GM21717 (cell line): Measurements from ENCODE around the gene XCR1.
"Not testable (repeated sequence)": the region's sequence is repeated elsewhere in the genome, so short reads cannot be mapped to it uniquely, and the experiment has no call there.

Experiments
- ATAC-seq: cut with Tn5 transposase; IDR thresholded peaks from one replicate; pipeline ENCODE4 v1.9.1; 2021; ENCODE audit warnings: mild to moderate bottlenecking, moderate library complexity; ENCODE audit not compliant: unreplicated experiment

The XCR1 gene

DNA sequence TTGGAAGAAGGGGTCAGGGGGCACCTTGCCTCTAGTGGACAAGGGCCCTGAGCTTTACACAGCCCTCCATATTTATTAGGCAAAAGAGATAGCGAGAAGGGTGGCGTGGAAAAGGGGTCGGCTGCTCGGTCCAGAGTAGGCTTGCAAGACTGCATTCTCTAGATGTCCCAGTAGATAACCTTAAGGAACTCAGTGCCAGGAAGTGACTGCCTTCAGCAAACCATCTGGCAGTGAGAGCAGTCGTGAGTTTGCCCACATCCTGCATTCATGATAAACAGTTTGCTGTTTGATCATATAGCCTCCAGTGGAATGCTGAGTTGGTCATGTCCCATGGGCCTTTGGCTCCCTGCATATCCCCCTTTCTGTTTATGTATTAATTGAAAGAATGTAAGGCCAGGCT is 18.9 kb upstream of the XCR1 start:
- ATAC-seq, result not testable (repeated sequence)

DNA sequence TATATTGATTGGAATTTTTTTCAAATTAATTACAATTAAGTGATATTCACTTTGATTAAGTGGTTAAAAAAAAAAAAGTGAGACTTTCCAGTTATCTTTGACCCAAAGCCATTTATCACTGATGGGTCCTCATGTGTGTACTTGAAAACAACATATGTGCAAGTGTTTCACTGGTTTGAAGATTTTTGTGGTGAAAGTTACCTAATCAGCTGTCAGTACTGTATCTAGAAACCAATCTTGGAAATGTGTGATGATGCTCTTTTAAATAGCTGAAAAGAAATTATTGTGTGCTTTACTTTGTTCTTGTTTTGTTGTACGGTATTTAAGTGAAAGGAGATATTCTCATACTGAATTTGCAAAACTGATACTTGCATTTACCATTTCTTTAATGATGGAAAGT is 11.6 kb upstream of the XCR1 start:
- no peak for ATAC-seq

DNA sequence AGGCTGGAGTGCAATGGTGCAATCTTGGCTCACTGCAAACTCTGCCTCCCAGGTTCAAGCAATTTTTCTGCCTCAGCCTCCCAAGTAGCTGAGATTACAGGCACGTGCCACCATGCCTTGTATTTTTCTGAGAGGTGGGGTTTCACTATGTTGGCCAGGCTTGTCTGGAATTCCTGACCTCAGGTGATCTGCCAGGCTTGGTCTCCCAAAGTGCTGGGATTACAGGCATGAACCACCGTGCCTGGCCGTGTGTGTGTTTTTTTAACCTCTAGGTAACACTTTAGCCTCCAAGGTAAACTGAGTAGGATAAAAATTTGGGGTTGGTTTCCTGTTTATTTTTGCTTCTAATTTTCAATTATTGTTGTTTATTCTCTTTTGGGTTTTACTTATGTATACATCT is 10.8 kb upstream of the XCR1 start:
- ATAC-seq, result not testable (repeated sequence)

DNA sequence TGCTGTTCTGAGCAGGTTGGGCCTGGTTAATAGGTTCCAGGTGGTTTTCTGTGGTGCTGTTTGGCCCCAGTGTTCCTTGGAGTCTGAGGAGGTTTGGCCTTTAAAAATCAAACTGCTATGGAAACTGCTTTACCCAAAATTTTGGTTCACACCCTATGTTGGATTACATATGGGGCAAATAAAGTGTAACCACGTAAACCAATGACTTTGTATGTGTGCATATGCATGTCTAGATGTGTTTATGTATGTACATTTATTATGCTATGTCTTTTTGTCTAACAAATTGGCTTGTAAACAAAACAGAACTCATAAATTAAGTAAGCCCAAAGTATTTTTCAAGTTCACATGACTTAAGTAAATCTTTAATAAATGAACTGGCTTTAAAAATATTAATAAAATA is 8.9 kb upstream of the XCR1 start:
- no peak for ATAC-seq

DNA sequence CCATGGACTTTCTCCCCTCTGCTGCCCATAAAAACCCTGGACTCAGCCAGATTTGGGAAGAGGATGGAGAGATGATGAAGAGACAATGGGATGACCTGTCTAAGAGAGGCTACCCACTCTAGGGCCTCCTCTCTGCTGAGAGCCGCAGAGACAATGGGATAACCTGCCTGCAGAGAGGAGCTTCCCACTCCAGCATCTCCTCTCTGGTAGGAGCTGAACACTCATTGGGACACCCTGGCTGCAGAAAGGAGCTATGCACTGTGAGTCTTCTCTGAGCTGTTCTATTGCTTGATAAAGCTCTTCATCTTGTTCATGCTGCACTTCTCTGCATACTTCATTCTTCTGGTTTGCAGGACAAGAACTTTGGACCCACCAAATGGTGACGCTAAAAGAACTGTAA is 4.5 kb upstream of the XCR1 start:
- ATAC-seq, result no peak

DNA sequence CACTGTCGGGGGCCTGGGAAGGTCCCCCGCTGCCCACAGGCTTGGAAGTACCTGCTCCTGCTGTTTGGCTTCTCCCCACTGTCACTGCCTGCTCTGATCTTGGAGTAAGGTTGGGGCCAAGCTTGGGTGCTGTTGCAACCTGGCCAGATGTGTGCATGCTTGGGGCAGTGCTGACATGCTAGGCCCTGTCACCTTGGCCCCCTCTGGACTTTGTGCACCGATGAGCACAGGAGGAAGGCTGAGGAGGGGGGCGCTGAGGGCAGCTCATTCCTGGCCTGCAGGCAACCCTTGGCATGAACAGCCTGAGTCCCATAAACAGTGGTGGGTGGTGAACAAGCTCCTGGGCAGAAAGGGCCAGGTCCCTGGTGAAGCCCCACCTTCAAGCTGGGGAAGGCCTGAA is 4.0 kb upstream of the XCR1 start:
- ATAC-seq, result no peak

DNA sequence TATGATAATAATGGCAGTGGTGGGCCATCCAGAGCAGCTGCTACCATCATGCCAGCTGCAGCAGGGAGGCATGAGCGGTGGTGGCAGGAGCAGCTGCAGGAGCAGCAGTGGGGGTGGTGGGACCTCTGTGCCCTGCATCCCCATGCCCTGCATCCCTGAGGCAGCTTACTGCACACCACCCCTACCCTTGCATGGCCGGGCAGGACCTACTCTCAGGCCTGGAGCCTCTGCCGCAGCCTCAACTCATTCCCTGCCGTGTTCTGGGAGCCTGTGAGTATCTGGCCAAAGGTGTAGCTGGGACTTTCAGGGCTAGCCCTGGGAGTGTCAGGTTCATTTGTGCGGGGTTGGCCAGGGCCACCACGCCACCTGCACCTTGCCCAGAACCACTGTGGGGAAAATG is 3.3 kb upstream of the XCR1 start:
- no peak for ATAC-seq

DNA sequence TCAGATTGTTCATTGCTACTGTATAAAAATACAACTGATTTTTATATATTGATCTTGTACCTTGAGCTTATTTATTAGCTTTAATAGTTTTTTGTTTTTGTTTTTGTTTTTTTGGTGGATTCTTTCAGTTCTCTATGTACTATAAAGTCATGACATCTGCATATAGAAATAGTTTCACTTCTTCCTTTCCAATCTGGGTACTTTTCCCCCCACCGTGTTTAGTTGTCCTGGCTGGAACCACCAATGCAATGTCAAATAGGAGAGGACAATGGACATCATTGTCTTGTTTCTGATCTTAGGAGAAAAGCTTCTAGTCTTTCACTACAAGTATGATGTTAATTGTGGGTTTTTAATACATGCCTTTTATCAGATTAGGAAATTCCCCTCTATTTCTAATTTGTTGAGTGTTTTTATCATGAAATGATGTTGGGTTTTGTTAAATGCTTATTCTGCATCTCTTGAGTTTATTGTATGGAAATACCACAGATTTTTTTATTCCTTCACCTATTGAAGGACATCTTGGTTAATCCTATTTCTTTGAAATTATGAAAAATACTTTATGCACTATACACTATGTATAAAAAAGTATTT is 2.8 kb upstream of the XCR1 start:
- ATAC-seq, result no peak

DNA sequence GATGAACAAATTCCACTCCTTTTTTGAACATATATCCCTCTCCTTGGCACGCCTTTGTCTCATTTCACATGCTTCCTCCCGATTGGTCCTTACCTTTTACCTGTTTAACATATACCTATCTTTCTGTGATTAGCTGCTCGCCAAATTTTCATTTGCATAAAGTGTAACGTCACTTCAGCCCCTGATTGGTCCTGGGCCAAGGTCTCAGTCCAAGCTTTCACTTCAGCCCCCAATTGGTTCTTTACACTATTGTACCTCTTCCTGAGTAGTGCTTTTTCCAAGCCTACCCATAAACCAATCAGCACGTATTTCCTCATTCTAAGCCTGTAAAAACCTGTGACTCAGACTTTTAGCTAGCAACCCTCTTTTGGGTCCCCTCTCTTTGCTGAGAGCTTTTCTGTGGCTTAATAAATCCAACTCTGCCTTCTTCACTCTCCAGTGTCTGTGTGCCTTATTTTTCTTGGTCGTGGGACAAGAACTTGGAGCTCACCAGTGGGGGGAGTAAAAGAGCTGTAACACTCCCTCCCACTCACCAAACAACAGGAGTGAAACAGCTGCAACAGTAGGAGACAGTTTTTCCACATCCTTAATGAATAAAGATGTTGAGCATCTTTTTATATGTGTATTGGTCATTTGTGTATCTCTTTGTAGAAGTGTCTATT is 584 bp upstream of the XCR1 start:
- no peak for ATAC-seq

DNA sequence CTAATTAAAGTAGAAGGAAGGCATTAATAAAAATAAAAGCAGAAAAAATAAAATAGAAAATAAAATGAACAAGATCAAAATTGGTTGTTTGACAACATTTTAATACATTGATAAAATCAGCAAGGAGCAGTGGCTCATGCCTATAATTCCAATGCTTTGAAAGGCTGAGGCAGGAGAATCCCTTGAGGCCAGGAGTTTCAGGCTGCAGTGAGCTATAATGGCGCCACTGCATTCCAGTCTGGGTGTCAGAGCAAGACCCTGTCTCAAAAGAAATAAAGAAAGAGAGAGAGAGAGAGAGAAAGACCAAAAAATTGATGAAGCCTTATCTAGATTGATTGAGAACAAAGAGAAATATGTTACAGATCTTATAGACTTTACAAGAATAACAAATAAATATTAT is 2.1 kb downstream of the XCR1 start:
- no peak for ATAC-seq

DNA sequence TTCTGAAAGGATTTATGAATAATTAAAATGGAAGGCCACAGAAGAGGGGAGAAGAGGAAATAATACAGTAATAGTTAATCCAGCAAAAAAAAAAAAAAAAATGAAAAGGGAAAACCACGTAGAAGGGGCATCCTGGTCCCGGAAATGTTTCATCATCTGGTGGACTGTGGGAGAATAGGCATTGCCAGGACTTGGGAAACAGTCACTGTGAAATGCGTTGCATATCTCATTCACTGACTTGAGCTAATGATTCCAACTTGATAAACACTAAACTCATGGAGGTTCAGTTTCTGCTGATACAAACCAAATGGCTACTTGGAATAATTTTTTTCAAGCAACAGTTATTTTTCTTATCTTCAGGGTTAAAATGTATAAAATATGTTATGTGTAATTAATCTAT is 3.2 kb downstream of the XCR1 start:
- ATAC-seq, result no peak

DNA sequence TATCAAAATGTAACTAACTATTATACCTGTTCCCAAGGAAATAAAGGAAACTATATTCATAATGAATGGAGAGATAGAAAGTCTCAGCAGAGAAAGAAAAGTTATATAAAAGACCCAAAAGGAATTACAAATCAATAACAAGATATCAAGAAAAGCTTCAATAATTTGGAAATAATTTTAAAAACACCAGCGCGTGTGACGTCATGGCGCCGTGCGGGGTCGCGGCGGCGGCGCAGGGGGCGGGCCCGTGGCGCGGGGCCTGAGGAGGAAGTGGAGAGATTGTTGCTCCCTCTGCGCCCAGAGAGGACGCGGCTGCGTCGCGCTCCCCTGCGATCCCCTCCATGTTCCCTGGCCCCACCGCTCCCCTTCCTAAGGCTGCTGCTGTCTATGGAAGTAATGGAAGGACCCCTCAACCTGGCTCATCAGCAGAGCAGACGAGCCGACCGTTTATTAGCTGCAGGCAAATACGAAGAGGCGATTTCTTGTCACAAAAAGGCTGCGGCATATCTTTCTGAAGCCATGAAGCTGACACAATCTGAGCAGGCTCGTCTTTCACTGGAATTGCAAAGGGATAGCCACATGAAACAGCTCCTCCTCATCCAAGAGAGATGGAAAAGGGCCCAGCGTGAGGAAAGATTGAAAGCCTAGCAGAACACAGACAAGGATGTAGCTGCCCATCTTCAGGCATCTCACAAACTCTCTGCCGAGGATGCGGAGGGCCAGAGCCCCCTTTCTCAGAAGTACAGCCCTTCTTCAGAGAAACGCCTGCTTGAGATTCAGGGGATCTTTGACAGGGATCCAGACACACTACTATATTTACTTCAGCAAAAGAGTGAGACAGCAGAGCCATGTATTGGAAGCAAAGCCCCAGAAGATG is 4.1 kb downstream of the XCR1 start:
- ATAC-seq, result no peak

DNA sequence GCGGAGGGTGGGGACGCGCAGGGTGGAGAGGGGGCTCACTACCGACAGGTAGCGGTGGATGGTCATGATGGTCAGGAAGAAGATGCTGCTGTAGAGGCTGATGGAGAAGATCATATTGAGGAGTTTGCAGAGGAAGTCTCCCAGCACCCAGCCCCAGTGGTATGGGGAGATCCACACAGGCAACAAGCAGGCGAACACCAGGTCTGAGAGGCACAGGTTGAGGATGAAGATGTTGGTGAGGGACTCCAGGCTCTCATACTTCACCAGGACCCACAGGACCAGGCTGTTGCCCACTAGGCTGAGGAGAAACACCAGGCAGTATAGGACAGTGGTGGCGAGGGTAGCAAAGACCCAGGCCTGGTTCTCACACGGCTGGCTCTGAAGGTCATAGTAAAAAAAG is 5.8 kb downstream of the XCR1 start:
- ATAC-seq, result no peak

DNA sequence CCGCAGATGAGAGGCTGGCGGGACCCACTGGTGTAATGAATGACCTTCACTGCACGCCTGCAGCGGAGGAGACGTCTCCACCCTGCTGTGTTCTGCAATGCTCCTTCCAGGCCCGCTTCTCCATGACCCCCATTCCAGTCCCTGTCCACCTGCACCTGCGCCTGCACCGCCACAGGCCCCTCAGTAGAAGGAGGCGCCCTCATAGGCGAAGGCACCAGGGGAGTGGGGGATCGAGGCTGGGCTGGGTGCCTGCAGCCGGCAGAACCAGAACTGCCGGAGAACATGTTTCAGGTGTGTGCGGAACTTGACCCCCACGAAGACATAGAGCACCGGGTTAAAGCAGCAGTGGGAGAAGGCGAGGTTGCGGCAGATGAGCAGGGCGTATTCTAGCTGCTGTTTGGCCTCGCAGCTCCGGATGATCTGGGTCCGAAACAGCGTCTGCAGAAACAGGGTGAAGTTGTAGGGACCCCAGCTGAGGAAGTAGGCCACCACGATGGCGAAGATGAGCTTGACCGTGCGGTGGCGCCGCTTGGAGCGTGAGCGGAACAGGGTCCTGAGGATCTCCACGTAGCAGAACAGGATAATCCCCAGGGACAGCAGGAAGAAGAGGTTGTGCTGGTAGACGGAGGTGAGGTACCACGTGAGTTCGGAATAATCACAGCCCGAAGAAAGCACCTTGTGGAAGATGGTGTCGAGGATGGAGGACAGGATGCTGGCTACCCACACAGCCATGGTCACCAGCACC is 6.3 kb downstream of the XCR1 start:
- ATAC-seq, result no peak

DNA sequence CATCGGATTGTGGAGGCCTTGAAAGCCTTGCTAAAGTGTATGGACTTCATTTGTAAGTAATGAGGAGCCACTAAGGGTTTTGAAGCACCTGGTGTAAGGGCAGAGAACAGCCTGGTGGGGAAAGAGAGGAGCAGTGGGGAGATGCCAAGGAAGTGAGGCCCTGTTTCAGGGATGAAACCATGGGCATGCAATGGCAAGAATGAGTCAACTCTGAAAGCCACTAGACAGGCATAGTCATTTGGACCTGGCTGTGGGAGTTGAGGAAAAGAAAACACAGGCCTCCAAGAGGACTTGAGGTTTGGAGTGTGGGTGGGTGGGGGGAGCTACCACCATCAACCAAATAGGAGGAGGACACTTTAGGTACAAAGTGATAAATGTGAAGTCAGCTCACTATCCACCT is 7.6 kb downstream of the XCR1 start:
- no peak for ATAC-seq

DNA sequence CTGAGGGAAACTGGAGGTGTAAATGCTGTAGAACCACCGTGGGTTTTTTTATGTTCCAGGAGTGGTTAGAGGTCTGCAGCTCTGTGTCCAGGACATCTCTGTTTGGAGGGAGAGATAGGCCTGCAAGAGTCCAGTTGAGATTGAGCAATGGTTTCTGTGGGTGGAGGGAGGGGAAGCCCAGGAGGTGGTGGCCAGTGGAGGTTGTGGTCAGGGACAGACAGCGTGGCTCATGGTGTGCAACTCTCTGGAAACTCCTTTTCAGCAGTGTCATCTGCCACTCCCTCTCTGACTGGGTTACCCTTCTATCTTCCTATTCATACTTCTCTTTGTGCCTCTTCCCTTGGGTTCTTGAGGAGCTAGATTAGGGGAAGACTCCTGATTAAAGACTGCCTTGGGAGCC is 9.6 kb downstream of the XCR1 start:
- no peak for ATAC-seq

DNA sequence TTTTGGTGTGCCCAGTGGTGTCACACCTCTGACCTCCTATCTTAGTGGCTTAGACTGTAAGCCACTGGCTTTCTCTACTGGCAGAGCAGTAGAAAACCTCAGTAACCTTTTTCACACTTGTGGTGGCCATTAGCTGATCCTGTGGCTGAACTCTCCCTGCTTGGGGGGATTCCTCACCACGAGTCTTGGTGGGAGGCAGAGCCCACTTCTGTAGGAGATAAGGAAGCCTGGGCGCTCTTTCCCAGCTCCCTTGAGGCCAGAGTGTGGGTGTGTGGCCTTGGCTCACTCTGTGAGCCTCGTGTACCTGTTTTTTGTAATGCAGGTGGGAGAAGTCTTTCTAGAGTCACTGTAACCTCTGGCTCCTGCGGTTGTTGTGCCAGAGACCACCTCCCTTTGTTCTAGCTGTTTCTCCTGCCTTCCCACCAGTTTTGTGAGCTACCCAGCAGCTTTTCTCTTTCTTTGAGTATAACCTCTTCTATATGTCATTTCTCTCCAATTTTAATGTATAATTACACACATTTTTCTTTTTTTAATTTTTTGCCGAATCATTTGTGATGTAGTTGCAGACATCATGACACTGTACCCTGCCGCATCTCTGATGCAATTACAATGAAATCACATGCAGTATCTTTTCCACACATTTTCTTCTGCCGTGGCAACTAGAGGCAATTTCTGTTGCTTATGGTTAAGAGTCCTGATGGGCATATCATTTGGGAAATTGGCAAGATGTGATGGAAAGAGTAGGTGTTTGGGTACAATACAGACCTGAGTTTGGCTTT is 13.8 kb downstream of the XCR1 start:
- ATAC-seq, result no peak

DNA sequence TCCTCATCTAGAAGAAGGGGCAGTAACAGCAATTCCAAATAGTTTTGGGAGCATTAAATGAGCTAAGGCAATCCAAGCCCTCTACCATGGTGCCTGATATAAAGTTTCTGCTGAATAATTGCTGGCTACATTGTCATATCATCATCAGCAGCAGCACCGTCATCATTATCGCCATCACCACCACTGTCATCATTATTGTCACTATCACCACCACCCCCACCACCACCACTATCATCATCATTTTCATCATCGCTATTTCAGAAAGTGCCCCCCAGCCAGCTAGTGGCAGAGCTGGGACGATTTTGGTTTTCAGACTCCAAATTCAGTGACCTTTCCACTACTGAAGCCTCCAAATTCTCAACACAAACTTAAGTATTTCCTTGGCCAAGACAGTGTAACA is 15.0 kb downstream of the XCR1 start:
- no peak for ATAC-seq

DNA sequence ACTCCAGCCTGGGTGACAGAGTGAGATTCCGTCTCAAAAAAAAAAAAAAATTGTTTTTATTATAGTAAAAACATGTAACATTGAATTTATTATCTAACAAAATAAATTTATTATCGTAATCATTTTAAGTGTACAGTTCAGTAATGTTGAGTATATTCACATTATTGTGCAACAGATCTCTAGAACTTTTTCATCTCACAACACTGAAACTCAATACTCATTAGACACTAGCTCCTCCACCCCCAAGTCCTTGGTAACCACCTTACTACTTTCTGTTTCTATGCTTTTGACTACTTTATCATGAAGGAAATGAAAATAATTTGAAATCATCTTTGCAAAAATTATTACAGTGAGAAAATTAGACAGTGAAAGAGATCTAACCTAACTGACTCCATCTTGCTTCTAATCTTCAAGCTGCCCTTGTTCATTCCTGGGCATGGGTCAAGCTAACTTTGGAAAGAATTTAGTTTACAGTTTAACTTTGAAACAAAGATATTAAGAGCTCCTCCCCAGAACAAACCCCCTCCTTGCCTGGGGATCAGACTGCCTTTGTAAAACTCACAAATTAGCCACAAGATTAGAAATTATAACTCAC is 16.7 kb downstream of the XCR1 start:
- no peak for ATAC-seq

DNA sequence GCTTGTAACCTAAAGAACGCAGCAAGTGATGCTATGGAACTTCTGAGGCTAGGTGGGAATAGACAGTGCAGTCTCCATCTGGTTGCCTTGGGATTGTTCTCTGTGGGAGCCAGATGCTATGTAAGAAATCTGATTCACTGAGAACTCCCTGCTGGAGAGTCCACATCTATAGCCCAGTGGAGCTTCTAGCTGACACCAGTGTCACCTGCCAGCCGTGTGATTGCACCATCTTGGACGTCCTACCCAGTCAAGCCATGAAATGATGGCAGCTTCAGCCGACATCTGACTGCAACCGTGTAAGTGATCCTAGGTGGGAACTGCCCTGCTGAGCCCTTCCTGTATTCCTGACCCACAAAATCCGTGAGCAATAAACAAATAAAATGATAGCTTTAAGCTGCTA is 19.2 kb downstream of the XCR1 start:
- ATAC-seq, result no peak
